HEK293 (cell line): ENCODE results near the gene COP1.

Source experiments
- CTCF ChIP-seq: fragments of 450-650 bp; formaldehyde crosslinking; IDR thresholded peaks from 2 replicates; pipeline ENCODE4 v1.5.1; 2016; ENCODE audit warnings: missing biosample characterization, missing genetic modification characterization
- HOXD13 ChIP-seq: sonication (generic); formaldehyde crosslinking; IDR thresholded peaks from 2 replicates; pipeline ENCODE4 v1.8.0; 2022; ENCODE audit warnings: missing genetic modification reagents, borderline replicate concordance
- KLF9 ChIP-seq: fragments of 450-650 bp; formaldehyde crosslinking; IDR thresholded peaks from 2 replicates; pipeline ENCODE4 v1.5.1; 2016; ENCODE audit warnings: missing biosample characterization, missing genetic modification characterization, low read depth
- TSHZ1 ChIP-seq: fragments of 450-650 bp; formaldehyde crosslinking; IDR thresholded peaks from 2 replicates; pipeline ENCODE4 v1.5.1; 2016; ENCODE audit warnings: missing biosample characterization, missing genetic modification characterization, borderline replicate concordance
- ZBTB49 ChIP-seq: fragments of 450-650 bp; formaldehyde crosslinking; IDR thresholded peaks from 2 replicates; pipeline ENCODE4 v1.5.1; 2016; ENCODE audit warnings: missing biosample characterization, missing genetic modification characterization, low read depth
- ZNF580 ChIP-seq: fragments of 450-650 bp; formaldehyde crosslinking; IDR thresholded peaks from 2 replicates; pipeline ENCODE4 v1.5.1; 2016; ENCODE audit warnings: missing biosample characterization, missing genetic modification characterization

- TF ChIP-seq TSHZ1 (tag by site-specific recombination) (no peak), CTCF (tag by site-specific recombination) (no peak), ZNF580 (tag by site-specific recombination) (no peak), HOXD13 (CRISPR knock-in tag) (no peak), ZBTB49 (tag by site-specific recombination) (no peak), KLF9 (tag by site-specific recombination) (no peak)
Measured at GRCh38 chr1:176227579-176227978, 20.5 kb upstream of the COP1 start.
